Suppressor macrophage (primary cell): Measurements from ENCODE around the gene FTSJ3.
"Not testable (repeated sequence)": the region's sequence is repeated elsewhere in the genome, so short reads cannot be mapped to it uniquely, and the experiment has no call there.

ENCODE experiments used
- DNase-seq, 4 experiments: peaks; one replicate each; pipeline ENCODE4 v3.0.0-alpha.2; 2020 to 2022

Gene FTSJ3

GRCh38 chr17:63826468-63827001, 928 bp downstream of the FTSJ3 start:
- DNase-seq = peak; percentile 25 to 41 (median 36)

- no peak for DNase-seq
Observed at GRCh38 chr17:63824362-63824761, 3.1 kb downstream of the FTSJ3 start.

- no peak for DNase-seq
Observed at GRCh38 chr17:63823659-63824331, 3.7 kb downstream of the FTSJ3 start.

GRCh38 chr17:63822537-63822936, 4.9 kb downstream of the FTSJ3 start:
- no peak for DNase-seq

GRCh38 chr17:63821804-63822203, 5.7 kb downstream of the FTSJ3 start:
- no peak for DNase-seq

GRCh38 chr17:63820963-63821561, 6.4 kb downstream of the FTSJ3 start:
- no peak for DNase-seq

GRCh38 chr17:63819585-63820537, 7.6 kb downstream of the FTSJ3 start:
- DNase-seq = no peak

- no peak for DNase-seq
Observed at GRCh38 chr17:63819131-63819530, 8.3 kb downstream of the FTSJ3 start.

GRCh38 chr17:63817736-63818385, 9.6 kb downstream of the FTSJ3 start:
- no peak for DNase-seq

- no peak for DNase-seq
Observed at GRCh38 chr17:63816669-63817068, 10.8 kb downstream of the FTSJ3 start.

GRCh38 chr17:63816123-63816522, 11.3 kb downstream of the FTSJ3 start:
- no peak for DNase-seq

GRCh38 chr17:63809970-63810369, 17.5 kb downstream of the FTSJ3 start:
- no peak for DNase-seq

GRCh38 chr17:63805591-63805990, 21.9 kb downstream of the FTSJ3 start:
- no peak for DNase-seq

- no peak for DNase-seq
Observed at GRCh38 chr17:63804328-63804727, 23.1 kb downstream of the FTSJ3 start.

- no peak for DNase-seq
Observed at GRCh38 chr17:63800783-63801182, 26.7 kb downstream of the FTSJ3 start.

- no peak for DNase-seq
Observed at GRCh38 chr17:63798572-63799106, 28.8 kb downstream of the FTSJ3 start.

- DNase-seq = not testable (repeated sequence)
Observed at GRCh38 chr17:63796375-63796774, 31.1 kb downstream of the FTSJ3 start.

- DNase-seq = no peak
Observed at GRCh38 chr17:63792055-63792729, 35.3 kb downstream of the FTSJ3 start.

GRCh38 chr17:63790057-63790456, 37.4 kb downstream of the FTSJ3 start:
- no peak for DNase-seq

- DNase-seq = peak; percentile 54 to 68 (median 64)
Observed at GRCh38 chr17:63786971-63787711, 40.3 kb downstream of the FTSJ3 start.

GRCh38 chr17:63786117-63786516, 41.3 kb downstream of the FTSJ3 start:
- no peak for DNase-seq
